Cardiac muscle cell (in vitro differentiated cells and primary cell): ENCODE measurements around the gene PRIM2. TPM values are rescaled to one million over a fixed set of nuclear protein-coding genes. Genes with fewer than 3 reads are reported as not detected.
"Not testable (repeated sequence)": the region's sequence is repeated elsewhere in the genome, so short reads cannot be mapped to it uniquely, and the experiment has no call there.

Experiments used
- DNase-seq, 2 donors: peaks; one replicate each; pipeline versions ENCODE4 v3.0.0 to v3.0.0-alpha.2; 2010 to 2017; ENCODE audit warnings: low read depth in 1 of 2, low spot score in 1 of 2
- H3K27ac ChIP-seq: fragments of 200-600 bp; sonication (generic); 2 replicates; pipeline ENCODE4 v1.5.1; 2016
- H3K27me3 ChIP-seq: fragments of 200-600 bp; sonication (generic); 2 replicates; pipeline ENCODE4 v1.6.0; 2016; ENCODE audit warnings: control low read depth
- H3K36me3 ChIP-seq: fragments of 200-600 bp; sonication (generic); 2 replicates; pipeline ENCODE4 v1.5.1; 2016; ENCODE audit warnings: control low read depth
- H3K4me1 ChIP-seq: fragments of 200-600 bp; sonication (generic); 2 replicates; pipeline ENCODE4 v1.8.1; 2017; ENCODE audit warnings: low read depth, mild to moderate bottlenecking, mixed run types
- H3K4me3 ChIP-seq: fragments of 200-600 bp; sonication (generic); 2 replicates; pipeline ENCODE4 v1.5.1; 2016; ENCODE audit warnings: mild to moderate bottlenecking
- H3K9me3 ChIP-seq: fragments of 200-600 bp; sonication (generic); 2 replicates; pipeline ENCODE4 v1.5.1; 2017; ENCODE audit warnings: low read depth, mild to moderate bottlenecking, control low read depth
- polyA plus RNA-seq: library from polyadenylated mRNA; unstranded; fragments of >200 nt; fragmentation: Nextera tagmentation; extraction: Ambion mirVana; gene quantifications from 2 replicates; pipeline ENCODE4 v1.2.1, GENCODE V29; 2016
- total RNA-seq: library from RNA; depleted of rRNA; stranded (reverse); fragments of >200 nt; gene quantifications from 2 replicates; pipeline ENCODE4 v1.2.3, GENCODE V29; 2016

The PRIM2 gene
- total and polyA plus RNA-seq, 2 experiments from 2014 or later, result 6.2 to 7.4 TPM

- H3K27me3 ChIP-seq, H3K4me1 ChIP-seq, DNase-seq, H3K4me3 ChIP-seq, H3K9me3 ChIP-seq, H3K36me3 ChIP-seq, H3K27ac ChIP-seq: not testable (repeated sequence)
These were observed 165.0 kb downstream of the PRIM2 start for GRCh38 chr6:57482471-57482870.

DNA sequence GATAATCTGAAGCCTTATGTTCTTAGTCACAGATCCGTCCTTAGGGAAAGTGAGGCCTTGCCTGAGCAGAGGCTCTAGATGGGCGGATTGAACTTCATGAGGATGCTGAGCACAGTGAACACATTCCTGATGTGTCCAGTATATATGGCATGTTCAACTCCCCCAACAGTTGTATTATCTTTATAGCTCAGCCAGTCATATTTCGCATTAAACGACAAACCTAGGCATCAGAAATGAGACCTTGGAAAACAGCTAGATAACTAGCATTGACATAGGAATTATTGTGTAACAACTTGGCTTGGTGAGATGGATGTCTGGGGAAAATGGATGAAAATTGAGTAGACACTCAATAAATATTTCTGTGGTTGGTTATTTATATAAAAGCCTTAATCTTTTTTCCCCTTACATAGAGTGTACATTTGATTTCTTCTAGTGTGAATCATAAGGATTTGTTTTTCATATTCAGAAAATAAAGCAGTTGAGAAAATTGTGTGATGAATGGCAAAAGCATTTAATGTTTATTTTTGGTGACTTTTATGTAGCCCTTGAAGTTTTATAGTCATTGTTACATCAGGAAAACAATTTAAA lies 169.2 kb downstream of the PRIM2 start:
- not testable (repeated sequence) for H3K27ac ChIP-seq, H3K9me3 ChIP-seq, H3K4me1 ChIP-seq, H3K27me3 ChIP-seq, H3K4me3 ChIP-seq, H3K36me3 ChIP-seq
- DNase-seq, result peak in 1 of 2 donors; percentile 51

GRCh38 chr6:57488551-57488950 lies 171.1 kb downstream of the PRIM2 start:
- H3K36me3 ChIP-seq, H3K4me3 ChIP-seq, H3K27ac ChIP-seq, DNase-seq, H3K4me1 ChIP-seq, H3K9me3 ChIP-seq, H3K27me3 ChIP-seq: not testable (repeated sequence)

DNA sequence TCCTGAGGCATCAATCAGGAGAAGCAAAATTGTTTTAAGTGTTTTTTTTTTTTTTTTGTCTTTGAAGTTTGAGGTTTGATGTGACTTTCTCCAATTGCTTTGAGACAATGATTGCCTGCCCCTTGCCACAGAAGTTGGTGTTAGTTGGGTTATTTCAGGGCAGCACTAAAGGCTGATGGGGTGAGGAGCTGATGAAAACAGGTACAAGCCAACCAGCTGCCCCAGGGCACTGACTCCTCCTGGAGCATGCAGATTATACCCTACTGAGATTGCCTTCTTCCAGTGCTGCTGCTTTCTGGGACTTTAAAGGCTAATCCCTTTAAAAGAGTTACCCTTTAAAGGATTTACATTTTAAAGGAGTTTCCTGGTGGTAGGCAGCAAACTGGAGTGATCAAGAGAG lies 172.5 kb downstream of the PRIM2 start:
- H3K4me1 ChIP-seq, DNase-seq, H3K27ac ChIP-seq, H3K4me3 ChIP-seq, H3K36me3 ChIP-seq, H3K27me3 ChIP-seq, H3K9me3 ChIP-seq: not testable (repeated sequence)

- not testable (repeated sequence) for H3K4me3 ChIP-seq, H3K27ac ChIP-seq, H3K9me3 ChIP-seq, H3K36me3 ChIP-seq, DNase-seq, H3K27me3 ChIP-seq, H3K4me1 ChIP-seq
These were observed 174.4 kb downstream of the PRIM2 start for GRCh38 chr6:57491795-57492194.

- not testable (repeated sequence) for DNase-seq, H3K27me3 ChIP-seq, H3K36me3 ChIP-seq, H3K27ac ChIP-seq, H3K4me1 ChIP-seq, H3K9me3 ChIP-seq, H3K4me3 ChIP-seq
These were observed 178.8 kb downstream of the PRIM2 start for GRCh38 chr6:57496251-57496650.

DNA sequence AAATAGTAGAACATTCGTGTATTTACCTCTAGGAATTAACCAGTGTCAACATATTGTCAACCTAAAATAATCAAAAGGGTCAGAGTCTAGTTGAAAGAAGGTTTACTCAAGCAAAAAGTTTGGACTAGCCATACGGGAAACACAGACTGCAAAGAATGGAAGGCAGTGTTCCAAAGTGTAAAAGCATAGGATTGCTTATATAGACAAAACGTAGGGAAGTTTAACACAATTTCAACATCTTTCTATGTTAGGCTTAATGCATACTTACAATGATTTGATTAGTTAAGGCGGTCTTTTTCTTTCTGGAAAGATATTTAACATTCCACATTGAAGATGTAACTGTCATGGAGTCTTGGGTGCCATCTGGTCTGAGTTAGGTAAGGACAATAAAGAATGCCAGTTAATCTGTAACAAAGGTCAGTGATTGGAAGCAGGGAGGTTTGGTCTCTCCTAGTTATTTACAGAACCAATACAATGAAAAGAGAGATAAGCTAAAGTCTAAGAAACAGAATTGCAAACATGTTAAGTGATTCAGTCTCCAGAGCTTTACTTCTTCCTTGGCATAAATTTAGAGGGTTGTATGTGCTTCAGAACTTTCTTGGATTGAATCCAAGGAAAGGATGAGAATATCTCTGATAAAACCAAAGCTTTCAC lies 183.1 kb downstream of the PRIM2 start:
- H3K4me1 ChIP-seq, H3K9me3 ChIP-seq, H3K27ac ChIP-seq, H3K4me3 ChIP-seq, H3K36me3 ChIP-seq, H3K27me3 ChIP-seq: not testable (repeated sequence)
- peak in 1 of 2 donors; percentile 32 for DNase-seq

- H3K27me3 ChIP-seq, DNase-seq, H3K27ac ChIP-seq, H3K4me3 ChIP-seq, H3K4me1 ChIP-seq, H3K36me3 ChIP-seq, H3K9me3 ChIP-seq: not testable (repeated sequence)
These were observed 185.0 kb downstream of the PRIM2 start for GRCh38 chr6:57502387-57502786.

DNA sequence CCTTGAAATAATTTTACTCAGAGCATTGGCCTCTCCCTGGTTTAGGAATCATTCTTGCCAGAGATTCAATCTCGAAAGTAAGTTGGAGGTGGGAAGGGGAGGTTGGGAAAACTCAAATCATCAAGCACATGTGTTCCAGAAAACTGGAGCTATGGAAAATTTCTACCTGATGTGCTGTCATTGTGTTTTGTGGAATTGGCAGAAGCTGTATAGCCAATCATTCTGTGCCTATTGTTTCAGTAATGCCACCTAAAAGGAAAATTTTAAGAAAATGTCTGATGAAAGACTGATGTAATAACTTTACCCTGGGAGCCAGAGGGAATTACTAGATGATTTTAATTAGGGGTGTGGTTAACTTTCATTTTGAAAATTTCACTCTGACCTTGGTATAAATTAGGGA lies 187.8 kb downstream of the PRIM2 start:
- not testable (repeated sequence) for H3K36me3 ChIP-seq, H3K4me3 ChIP-seq, H3K27ac ChIP-seq, H3K4me1 ChIP-seq, H3K9me3 ChIP-seq, H3K27me3 ChIP-seq, DNase-seq

- H3K9me3 ChIP-seq, H3K4me1 ChIP-seq, H3K36me3 ChIP-seq: not testable (repeated sequence)
These were observed 193.0 kb downstream of the PRIM2 start for GRCh38 chr6:57510390-57510789.

DNA sequence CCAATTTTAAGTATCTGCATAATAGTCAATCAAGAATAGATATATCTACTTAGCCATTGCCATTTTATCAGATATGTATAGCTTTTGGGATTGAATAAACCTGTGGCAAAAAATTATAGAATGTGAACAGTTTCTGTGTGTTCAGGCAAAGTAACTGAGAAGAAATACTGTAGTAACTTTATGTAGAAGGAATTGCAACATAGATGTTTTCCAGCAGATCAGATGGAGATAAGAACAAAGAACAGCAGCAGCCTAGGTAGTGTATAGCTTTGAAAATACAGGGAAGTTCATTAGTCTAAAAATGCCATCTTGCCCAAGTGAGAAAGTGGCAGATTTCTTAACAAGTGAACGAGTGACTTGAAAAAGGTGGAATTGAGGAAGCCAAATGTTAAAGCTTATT lies 197.7 kb downstream of the PRIM2 start:
- H3K36me3 ChIP-seq, H3K27ac ChIP-seq, H3K27me3 ChIP-seq, H3K9me3 ChIP-seq, DNase-seq, H3K4me1 ChIP-seq, H3K4me3 ChIP-seq: not testable (repeated sequence)

More at GRCh38 chr6:57510390-57510789, 193.0 kb downstream of the PRIM2 start:
- DNase-seq, H3K4me3 ChIP-seq, H3K27ac ChIP-seq, H3K27me3 ChIP-seq: not testable (repeated sequence)

- not testable (repeated sequence) for H3K27ac ChIP-seq, DNase-seq, H3K27me3 ChIP-seq, H3K4me1 ChIP-seq, H3K36me3 ChIP-seq, H3K9me3 ChIP-seq, H3K4me3 ChIP-seq
These were observed 198.4 kb downstream of the PRIM2 start for GRCh38 chr6:57515845-57516244.

GRCh38 chr6:57516776-57517175 lies 199.3 kb downstream of the PRIM2 start:
- H3K4me1 ChIP-seq, H3K27ac ChIP-seq, H3K27me3 ChIP-seq, H3K36me3 ChIP-seq, H3K9me3 ChIP-seq, H3K4me3 ChIP-seq: not testable (repeated sequence)
- DNase-seq, result peak in 1 of 2 donors; percentile 21

DNA sequence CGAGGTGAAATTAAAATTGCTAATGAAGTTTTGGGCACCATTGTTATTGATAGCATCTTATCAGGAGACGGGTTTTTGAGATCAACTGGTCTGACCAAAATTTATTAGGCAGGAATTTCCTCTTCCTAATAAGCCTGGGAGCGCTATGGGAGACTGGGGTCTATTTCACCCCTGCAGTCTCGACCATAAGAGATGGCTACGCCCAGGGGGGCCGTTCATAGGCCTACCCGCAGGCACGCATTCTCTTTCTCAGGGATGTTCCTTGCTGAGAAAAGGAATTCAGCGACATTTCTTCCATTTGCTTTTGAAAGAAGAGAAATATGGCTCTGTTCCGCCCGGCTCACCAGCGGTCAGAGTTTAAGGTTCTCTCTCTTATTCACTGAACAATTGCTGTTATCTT lies 201.8 kb downstream of the PRIM2 start:
- H3K36me3 ChIP-seq, H3K9me3 ChIP-seq, H3K27ac ChIP-seq, DNase-seq, H3K27me3 ChIP-seq, H3K4me3 ChIP-seq, H3K4me1 ChIP-seq: not testable (repeated sequence)

GRCh38 chr6:57521085-57521484 lies 203.7 kb downstream of the PRIM2 start:
- not testable (repeated sequence) for H3K4me3 ChIP-seq, H3K27ac ChIP-seq, H3K36me3 ChIP-seq, H3K4me1 ChIP-seq, H3K27me3 ChIP-seq, H3K9me3 ChIP-seq, DNase-seq
